NCI-H2227 (cell line): Measurements from ENCODE around the gene PELI2.
"Not testable (repeated sequence)": the region's sequence is repeated elsewhere in the genome, so short reads cannot be mapped to it uniquely, and the experiment has no call there.

ENCODE experiments used
- DNase-seq: peaks from one replicate; lab custom pipeline; 2025; ENCODE audit not compliant: unreplicated experiment; lab: John Stamatoyannopoulos, UW

The PELI2 gene

GRCh38 chr14:56142314-56142713 is 24.1 kb downstream of the PELI2 start:
- no peak for DNase-seq

DNA sequence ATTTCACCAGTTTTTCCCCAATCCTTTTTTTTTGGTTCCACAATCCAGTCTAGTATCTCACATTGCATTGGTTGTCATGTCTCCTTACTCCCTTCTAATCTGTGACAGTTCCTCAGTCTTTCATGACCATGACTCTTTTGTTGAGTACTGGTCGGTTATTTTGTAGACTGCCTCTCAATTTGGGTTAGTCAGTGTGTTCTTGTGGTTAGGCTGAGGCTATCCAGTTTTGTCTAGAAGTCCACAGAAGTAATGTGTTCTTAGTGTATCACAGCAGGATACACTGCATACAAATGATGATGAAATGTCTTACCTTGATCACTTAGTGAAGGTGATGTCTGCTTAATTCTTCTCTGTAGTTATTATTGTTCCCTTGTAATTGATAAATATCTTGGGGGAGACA is 24.8 kb downstream of the PELI2 start:
- no peak for DNase-seq

- no peak for DNase-seq
Measured at GRCh38 chr14:56144176-56144575, 26.0 kb downstream of the PELI2 start.

GRCh38 chr14:56145181-56145769 is 27.1 kb downstream of the PELI2 start:
- DNase-seq = no peak

DNA sequence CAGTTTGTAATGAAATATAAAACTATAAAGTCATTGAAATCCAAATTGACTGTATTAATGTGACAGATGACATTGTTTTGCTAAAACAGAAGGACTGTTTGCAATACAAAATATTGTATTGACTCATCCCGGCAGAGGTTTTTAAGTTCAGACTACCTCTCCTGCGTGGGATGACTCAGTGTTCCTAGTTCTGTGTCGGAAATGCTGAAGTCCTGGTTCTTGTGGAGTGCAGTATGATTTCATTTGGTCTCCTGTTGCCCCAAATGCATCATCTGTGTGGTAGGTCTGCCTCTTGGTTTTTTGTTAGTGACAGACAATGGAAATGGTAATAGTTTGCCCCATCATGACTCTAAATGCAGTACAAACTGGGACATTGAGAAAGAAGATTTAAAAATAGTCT is 27.8 kb downstream of the PELI2 start:
- no peak for DNase-seq

- DNase-seq = no peak
Measured at GRCh38 chr14:56147449-56147848, 29.2 kb downstream of the PELI2 start.

- no peak for DNase-seq
Measured at GRCh38 chr14:56147986-56148901, 30.0 kb downstream of the PELI2 start.

DNA sequence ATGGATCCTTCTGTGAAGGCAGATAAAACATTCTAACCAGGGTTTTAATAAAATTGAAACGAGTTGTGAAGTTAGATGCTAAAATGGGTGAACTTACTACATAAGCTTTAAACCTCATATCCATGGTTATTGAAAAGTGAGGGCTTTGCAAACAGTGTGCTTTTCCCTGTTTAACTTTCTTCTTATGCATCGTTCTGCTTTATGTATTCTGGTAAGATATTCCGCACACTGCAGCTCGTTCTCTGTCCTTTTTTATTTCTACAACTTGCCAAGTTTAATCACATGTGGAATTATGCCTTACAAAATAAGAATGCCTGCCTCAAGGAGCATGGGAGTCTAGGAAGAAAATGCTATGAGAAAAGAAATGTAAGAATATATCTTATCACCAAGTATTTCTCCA is 30.9 kb downstream of the PELI2 start:
- DNase-seq = no peak

DNA sequence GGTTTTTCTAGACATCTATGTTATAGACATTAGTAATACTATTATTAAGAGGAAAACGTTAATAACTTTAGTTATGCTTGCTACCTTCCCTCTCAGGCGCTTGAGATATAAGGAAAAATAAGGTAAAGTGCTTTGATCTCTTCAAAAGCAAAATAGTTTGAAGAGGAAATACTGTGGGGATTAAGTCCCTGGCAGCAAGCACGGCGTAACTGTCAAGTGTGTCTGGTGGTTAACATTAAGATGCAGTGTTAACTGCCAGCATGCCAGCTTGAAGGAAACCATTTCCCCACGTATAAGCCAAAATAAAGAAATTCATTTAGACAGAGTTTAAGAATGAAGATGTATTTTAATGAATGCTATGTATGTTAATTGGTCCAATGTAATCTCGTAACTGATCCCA is 31.8 kb downstream of the PELI2 start:
- DNase-seq = no peak

DNA sequence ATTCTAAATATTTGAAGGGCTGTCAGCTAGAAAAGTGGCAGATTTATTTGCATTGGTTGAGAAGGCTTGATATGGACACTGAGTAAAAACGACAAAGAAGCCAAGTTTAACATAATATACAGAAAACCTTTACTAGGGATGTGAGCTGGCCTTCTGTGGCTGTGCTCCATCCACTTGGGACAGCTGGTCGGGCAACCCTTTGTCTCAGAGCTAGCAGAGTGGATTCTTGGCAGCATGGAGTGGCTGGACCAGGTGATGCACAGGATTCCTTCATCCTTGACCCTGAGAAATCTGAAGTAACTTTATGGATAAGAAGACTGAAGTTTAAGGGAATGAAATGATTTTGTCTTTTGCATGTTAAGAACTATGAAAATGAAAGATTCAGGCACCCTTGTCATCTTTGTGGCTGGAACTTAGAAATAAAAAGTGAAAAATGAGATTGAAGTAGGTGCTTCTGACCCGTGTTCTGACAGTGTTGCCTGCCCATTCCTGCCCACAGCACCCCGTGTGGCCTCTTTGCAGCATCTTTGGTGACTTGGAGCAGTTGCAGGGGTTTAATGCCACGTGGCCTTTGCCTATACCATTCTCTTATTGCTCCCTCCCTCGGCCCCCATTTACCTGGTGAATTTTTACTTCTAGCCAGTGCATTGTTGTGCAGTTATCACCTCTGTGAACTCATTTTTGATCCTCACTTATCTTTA is 32.6 kb downstream of the PELI2 start:
- no peak for DNase-seq

DNA sequence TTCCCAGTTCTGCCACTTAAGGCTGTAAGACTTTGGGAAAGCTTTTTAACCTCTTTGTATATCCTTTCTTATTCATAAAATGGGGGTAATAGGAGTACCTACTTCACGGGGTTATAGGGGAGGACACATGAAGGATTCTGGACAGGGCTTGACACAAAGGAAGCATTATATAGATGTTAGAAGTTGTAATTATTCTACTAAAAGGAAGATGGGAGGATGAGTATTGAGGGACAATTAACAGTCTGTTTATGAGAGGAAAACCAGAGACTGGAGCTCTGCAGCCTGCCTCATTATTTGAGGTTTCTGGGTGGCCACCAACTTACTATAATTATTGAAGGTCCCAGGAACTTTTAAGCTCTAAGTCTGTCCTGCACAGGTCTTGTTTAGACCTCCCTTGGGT is 34.0 kb downstream of the PELI2 start:
- no peak for DNase-seq

- DNase-seq = no peak
Measured at GRCh38 chr14:56153267-56153666, 35.1 kb downstream of the PELI2 start.

GRCh38 chr14:56154321-56154720 is 36.1 kb downstream of the PELI2 start:
- DNase-seq = no peak

DNA sequence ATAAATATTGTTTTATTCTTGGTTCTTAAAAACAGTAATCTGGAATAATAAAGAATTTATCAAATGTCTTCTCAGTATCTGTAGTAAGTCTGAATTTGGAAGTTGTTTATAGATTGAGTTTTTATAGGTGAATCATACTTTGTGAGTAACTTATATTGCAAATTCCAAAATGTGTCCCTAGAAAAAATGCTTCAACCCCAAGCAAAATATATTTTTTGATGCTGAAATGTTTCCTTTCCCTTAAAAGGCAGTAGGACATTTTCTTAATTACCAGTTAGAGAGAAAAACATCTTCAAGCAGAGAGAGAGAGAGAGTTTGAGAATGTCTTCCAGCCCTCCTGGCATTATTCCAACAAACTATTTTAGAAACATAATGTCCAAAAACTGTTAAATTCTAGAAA is 37.9 kb downstream of the PELI2 start:
- no peak for DNase-seq

GRCh38 chr14:56159066-56159465 is 40.9 kb downstream of the PELI2 start:
- DNase-seq = no peak

DNA sequence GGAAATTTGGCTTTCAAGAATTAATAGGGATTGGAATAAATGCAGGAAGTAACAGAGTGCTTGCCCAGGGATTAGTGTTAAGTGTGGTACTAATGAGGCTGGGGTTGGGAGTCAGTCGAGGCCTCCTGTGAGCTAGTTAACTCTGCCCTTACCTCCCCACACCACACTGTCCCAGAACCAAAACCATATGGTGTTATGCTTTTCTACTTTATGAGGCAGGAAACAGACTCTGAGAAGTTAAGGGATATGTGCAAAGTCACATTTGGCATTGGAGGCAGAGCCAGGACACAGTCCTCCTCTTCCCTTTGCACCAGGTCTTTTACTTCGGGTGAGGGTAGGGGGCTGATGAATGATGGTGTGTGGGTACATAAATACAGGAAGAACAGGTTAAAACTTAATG is 41.9 kb downstream of the PELI2 start:
- no peak for DNase-seq

DNA sequence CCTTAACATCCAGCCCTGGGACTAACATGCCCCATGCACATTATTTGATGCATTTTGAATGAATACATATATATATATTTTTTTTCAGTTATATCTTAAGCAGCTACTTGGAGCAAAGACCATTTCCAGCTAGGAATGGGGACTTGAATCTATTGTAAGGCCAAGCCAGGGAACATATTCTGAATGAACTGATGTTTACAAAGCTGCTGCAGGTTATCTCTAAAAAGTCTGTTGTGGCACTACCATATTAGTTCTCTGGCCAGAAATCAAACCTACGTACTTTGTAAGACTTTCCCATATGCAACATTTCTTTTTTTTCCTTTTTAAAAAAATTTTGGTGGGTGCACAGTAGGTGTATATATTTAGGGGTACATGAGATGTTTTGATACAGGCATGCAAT is 43.4 kb downstream of the PELI2 start:
- DNase-seq = no peak

- no peak for DNase-seq
Measured at GRCh38 chr14:56162476-56162875, 44.3 kb downstream of the PELI2 start.

GRCh38 chr14:56166579-56166978 is 48.4 kb downstream of the PELI2 start:
- DNase-seq = not testable (repeated sequence)

- no peak for DNase-seq
Measured at GRCh38 chr14:56168007-56168616, 49.9 kb downstream of the PELI2 start.

- no peak for DNase-seq
Measured at GRCh38 chr14:56170028-56170427, 51.8 kb downstream of the PELI2 start.
